Measurements from ENCODE around the gene PRELID1. TPM values are rescaled to one million over a fixed set of nuclear protein-coding genes. Genes with fewer than 3 reads are reported as not detected.
"Not testable (repeated sequence)": the region's sequence is repeated elsewhere in the genome, so short reads cannot be mapped to it uniquely, and the experiment has no call there.

PRELID1 gene
- total RNA-seq, 1 experiment from 2014 or later: 275 TPM

- ATAC-seq (no peak), DNase-seq (ENCODE audit: low read depth, low spot score) (no peak)
- CTCF ChIA-PET: interaction anchor here (0.7 kb wide), 1 partner anchor 231 kb away, joined by 3 read pairs; no protein-coding TSS in a partner anchor
- TF ChIP-seq TCF7L2 (IDR thresholded peaks at IDR 0.05; ENCODE audit: low read depth, low read length): no peak
- TF ChIP-seq REST (IDR thresholded peaks at IDR 0.05; ENCODE audit: insufficient read depth in 1 of 2, low read depth in 2 of 2, low read length in 1 of 2): no peak
- no peak for TF ChIP-seq SIN3A (IDR thresholded peaks at IDR 0.05; ENCODE audit: borderline replicate concordance, insufficient read depth, low read depth, low read length)
- TF ChIP-seq CTCF (IDR thresholded peaks at IDR 0.05): no peak
- TF ChIP-seq POLR2AphosphoS5 (IDR thresholded peaks at IDR 0.05; ENCODE audit: low read depth, low read length): no peak
- Histone ChIP-seq H3K4me3 (ENCODE audit: low read depth in 2 of 2, low read length in 2 of 2) (no peak overlapping the region), H3K27ac (ENCODE audit: low read length) (no peak overlapping the region), H3K27me3 (ENCODE audit: control insufficient read depth, insufficient read depth, low read length) (no peaks in the 10 kb centered on the region), H3K9me3 (ENCODE audit: control insufficient read depth, insufficient read depth, low read depth, low read length) (no peaks in the 10 kb centered on the region), H3K36me3 (ENCODE audit: control insufficient read depth, insufficient read depth, low read length) (peaks cover 14% of the 10 kb centered on the region), H3K4me1 (ENCODE audit: control insufficient read depth, insufficient read depth, low read length) (no peaks in the 10 kb centered on the region)
- intact Hi-C loops (cut with micrococcal nuclease; ENCODE audit: unreplicated experiment) (no loop called here), in situ Hi-C loops (cut with HindIII; ENCODE audit: low pct_unique_long_range_greater_than_20kb, low sequenced_read_pairs) (no loop called here)
- POLR2A ChIA-PET: no interaction called here
- no TSS peak for BruUV-seq (replicated peaks)
Measured at GRCh38 chr5:177338251-177339106, 34.9 kb downstream of the PRELID1 start.

- DNase-seq (ENCODE audit: low read depth, low spot score) (no peak), ATAC-seq (no peak)
- in situ Hi-C loops (cut with HindIII; ENCODE audit: low pct_unique_long_range_greater_than_20kb, low sequenced_read_pairs) (no loop called here), intact Hi-C loops (cut with micrococcal nuclease; ENCODE audit: unreplicated experiment) (no loop called here)
- H3K36me3 ChIP-seq (ENCODE audit: control insufficient read depth, insufficient read depth, low read length): peaks cover 14% of the 10 kb centered on the region
- POLR2A ChIA-PET: no interaction called here
- CTCF ChIA-PET: no interaction called here
- no peaks in the 10 kb centered on the region for H3K4me1 ChIP-seq (ENCODE audit: control insufficient read depth, insufficient read depth, low read length)
- no peak overlapping the region for H3K4me3 ChIP-seq (ENCODE audit: low read depth in 2 of 2, low read length in 2 of 2)
- no peak overlapping the region for H3K27ac ChIP-seq (ENCODE audit: low read length)
- no peaks in the 10 kb centered on the region for H3K27me3 ChIP-seq (ENCODE audit: control insufficient read depth, insufficient read depth, low read length)
- H3K9me3 ChIP-seq (ENCODE audit: control insufficient read depth, insufficient read depth, low read depth, low read length): no peaks in the 10 kb centered on the region
- TF ChIP-seq CTCF (IDR thresholded peaks at IDR 0.05) (no peak), SIN3A (IDR thresholded peaks at IDR 0.05; ENCODE audit: borderline replicate concordance, insufficient read depth, low read depth, low read length) (no peak), REST (IDR thresholded peaks at IDR 0.05; ENCODE audit: insufficient read depth in 1 of 2, low read depth in 2 of 2, low read length in 1 of 2) (no peak), POLR2AphosphoS5 (IDR thresholded peaks at IDR 0.05; ENCODE audit: low read depth, low read length) (no peak), TCF7L2 (IDR thresholded peaks at IDR 0.05; ENCODE audit: low read depth, low read length) (no peak)
- BruUV-seq (replicated peaks): no TSS peak
Measured at GRCh38 chr5:177339107-177339638, 35.6 kb downstream of the PRELID1 start.

- in situ Hi-C loops (cut with HindIII; ENCODE audit: low pct_unique_long_range_greater_than_20kb, low sequenced_read_pairs); H3K36me3 ChIP-seq (ENCODE audit: control insufficient read depth, insufficient read depth, low read length); H3K27ac ChIP-seq (ENCODE audit: low read length); CTCF ChIA-PET; H3K4me3 ChIP-seq (ENCODE audit: low read depth in 2 of 2, low read length in 2 of 2); intact Hi-C loops (cut with micrococcal nuclease; ENCODE audit: unreplicated experiment); H3K4me1 ChIP-seq (ENCODE audit: control insufficient read depth, insufficient read depth, low read length); DNase-seq (ENCODE audit: low read depth, low spot score); ATAC-seq; H3K9me3 ChIP-seq (ENCODE audit: control insufficient read depth, insufficient read depth, low read depth, low read length); POLR2A ChIA-PET; BruUV-seq (replicated peaks); H3K27me3 ChIP-seq (ENCODE audit: control insufficient read depth, insufficient read depth, low read length): not testable (repeated sequence)
Measured at GRCh38 chr5:177343000-177343399, 39.4 kb downstream of the PRELID1 start.

Data from Panc1 (cell line).